DMS153 treated with DMSO at 0.1 percent for 48 hours (cell line): ENCODE measurements around the gene ADGRD1.

Source experiments
- DNase-seq: peaks from one replicate; lab custom pipeline; 2025; ENCODE audit not compliant: unreplicated experiment; lab: John Stamatoyannopoulos, UW

Gene ADGRD1

GRCh38 chr12:131020326-131021153, 66.8 kb downstream of the ADGRD1 start:
- DNase-seq, result no peak

DNA sequence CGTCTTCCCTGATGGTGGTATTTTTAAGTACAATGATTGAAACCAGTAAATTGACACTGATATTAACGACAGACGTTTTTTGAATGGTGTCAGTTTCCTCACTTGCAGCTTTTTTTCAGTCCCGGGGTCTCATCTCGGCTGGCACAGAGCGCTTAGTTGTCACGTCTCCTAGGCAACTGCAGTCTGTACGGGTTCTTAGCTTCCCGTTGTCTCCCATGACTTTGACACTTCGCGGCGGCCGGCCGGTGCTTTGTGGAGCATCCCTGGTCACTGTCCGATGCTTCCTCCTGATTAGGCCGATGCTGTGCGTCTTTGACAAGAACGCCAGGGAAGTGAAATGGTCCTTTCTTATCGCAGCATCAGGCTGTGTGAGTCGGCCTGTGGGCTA, 67.4 kb downstream of the ADGRD1 start:
- DNase-seq, result no peak

GRCh38 chr12:131024026-131024425, 70.3 kb downstream of the ADGRD1 start:
- DNase-seq, result no peak

DNA sequence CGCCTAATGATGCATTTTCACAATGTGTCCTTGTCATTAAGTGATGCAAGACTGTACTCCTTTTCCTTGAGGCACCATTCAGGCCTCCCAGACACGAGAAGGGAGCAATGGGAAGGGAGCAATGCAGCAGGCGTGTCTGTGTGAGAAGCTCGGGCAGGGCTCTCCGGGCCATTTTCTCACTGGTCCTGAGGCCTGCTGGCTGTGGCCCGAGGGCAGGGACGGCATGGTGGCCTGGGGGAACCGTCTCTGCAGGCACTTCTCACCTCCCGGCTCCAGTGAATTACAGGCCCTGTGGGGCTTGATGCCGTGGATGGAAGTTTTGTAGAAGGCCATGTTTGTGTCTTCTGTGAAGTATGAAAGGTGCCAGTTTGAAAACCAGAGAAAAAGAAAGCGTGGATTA, 71.0 kb downstream of the ADGRD1 start:
- DNase-seq, result no peak

GRCh38 chr12:131025234-131025633, 71.5 kb downstream of the ADGRD1 start:
- DNase-seq, result no peak

GRCh38 chr12:131025939-131026702, 72.4 kb downstream of the ADGRD1 start:
- DNase-seq, result no peak

DNA sequence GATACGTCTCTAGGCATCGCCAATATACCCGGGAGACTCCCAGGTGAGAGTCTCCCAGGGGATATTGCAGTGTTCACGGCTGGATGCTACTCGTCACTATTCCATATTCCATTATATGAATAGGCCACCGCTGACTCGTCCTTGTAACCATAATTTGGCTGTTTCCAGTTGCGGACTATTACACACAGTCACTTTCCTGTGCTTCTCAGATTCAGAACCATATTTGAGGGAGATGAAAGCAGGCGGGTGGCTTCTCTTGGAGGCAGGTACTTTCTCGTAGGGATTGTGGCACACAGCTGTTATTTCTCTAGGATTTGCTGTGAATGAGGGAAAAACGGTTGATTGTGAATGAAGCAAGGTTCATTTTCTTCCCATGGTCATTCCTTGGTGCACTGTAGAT, 73.0 kb downstream of the ADGRD1 start:
- no peak for DNase-seq

DNA sequence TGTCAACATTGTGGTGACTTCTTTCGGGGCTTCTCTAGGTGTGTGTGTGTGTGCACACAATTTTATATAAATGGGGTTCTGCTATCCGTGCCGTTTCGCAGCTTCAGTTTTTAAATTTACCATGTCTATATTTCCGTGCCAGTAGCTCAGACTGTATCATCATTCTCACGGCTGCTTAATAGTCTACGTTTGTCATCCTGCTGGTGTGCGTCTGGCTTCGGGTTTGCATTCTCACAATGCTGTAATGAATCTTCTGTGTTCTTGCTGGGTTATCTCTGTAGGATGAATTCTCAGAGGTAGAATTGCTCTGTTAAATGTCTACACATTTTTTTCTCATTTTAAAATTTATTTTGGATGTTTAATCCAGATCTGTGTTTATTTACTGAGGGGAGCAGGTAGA, 73.6 kb downstream of the ADGRD1 start:
- no peak for DNase-seq

DNA sequence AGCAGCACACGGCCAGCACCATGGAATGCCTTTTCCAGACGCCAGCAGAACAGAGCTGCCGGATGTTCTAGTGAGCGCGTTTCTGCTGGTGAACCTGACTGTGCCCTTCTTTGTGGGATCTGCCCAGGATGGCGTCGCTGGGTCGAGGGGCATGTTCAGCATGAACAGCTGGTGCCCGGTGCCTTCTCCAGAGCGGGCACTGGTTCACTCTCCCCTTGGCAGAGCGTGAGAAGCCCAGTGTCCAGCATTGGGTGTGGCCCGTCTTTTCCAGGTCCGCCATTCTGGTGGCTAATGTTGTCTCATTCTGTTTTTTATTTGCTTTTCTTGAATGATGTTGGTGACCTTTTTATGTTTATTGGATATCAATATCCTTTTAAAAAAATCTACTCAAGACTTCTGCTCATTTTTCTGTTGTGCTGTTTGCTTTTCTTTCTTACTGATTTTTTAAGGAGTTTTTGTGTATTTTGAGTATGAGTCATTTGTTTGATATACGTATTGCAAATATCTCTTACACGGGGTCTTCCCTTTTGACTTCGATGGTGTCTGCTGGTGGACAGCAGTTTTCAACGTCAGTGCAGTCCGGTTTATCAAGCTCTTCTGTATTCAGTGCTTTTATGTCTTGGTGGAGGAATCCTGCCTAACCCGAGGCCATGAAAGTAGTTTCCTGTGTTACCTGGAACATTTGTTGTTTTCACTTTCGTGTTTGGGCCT, 74.3 kb downstream of the ADGRD1 start:
- DNase-seq, result no peak

DNA sequence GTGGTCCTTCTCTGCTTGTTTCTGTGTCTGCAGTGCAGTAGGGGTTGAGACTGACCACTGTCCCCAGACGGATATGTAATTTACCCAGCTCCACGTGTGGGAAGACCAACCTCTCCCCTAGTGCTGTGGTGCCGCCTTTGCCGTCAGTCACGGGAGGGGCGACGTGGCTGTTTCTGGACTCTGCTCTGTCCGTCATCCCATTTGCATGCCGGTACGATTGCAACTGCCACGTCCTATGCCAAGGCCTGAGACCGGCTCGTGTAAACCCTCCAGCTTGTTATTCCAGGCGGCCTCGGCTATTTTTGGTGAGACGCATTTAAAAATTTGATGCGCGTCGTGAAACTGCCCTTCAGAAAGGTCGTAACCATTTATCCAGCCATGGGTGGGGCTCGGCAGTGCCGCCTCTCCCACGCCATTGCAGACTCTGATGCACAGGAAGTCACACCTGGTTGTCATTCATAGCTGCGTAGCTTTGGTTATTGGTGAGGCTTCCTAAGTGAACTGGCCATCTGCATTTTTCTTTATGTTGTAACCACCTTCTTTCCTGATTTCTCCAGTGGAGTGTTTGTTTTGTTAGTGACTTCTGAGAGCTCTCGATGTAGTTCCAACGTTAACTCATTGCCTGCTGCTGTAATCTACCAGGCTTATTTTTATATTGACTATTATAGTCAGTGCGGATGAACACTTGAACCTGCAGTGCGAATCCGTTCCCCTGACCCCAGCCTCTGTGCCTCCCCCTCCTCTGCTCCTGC, 75.1 kb downstream of the ADGRD1 start:
- peak; percentile 78 for DNase-seq

DNA sequence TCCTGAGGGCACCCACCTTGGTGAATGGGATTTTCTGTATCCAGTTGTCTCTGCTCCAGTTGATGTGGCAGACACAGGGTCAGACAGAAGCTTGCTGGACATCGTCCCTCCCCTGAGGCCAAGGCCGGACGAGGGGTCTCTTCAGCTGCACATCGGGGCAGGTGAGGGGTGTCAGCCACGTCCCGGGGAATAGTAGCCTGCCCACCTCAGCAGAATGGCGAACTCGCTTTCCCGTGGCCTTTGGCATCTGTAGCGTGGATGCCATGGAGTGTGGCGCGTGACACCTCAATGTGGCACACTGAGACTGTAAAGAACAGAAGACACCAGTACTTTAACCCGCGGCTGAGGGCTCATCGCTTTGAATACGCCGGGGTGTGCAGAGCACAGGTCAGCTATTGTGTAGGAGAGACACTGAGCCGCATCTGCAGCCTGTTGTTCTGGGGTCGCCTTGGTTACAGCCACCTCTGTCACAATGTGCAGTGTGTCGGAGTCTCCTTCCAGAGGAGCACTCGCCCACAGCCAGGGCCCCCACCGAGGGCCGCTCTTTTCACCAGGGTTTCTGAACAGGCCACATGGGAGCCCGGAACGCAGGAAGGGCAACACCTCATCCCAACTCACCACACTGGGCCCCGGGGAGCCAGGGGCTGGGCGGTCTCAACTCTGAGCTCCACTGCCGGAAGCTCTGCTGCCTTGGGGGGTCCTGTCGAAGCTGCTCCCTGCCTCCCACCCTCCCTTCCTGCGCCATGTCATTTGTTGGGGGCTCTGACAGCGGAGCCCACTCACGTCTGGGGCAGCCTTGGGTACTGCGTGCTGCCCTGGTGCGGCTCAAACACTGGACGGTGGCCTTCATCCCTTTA, 77.0 kb downstream of the ADGRD1 start:
- DNase-seq, result no peak

GRCh38 chr12:131032082-131032750, 78.5 kb downstream of the ADGRD1 start:
- no peak for DNase-seq

GRCh38 chr12:131033486-131033885, 79.8 kb downstream of the ADGRD1 start:
- no peak for DNase-seq

DNA sequence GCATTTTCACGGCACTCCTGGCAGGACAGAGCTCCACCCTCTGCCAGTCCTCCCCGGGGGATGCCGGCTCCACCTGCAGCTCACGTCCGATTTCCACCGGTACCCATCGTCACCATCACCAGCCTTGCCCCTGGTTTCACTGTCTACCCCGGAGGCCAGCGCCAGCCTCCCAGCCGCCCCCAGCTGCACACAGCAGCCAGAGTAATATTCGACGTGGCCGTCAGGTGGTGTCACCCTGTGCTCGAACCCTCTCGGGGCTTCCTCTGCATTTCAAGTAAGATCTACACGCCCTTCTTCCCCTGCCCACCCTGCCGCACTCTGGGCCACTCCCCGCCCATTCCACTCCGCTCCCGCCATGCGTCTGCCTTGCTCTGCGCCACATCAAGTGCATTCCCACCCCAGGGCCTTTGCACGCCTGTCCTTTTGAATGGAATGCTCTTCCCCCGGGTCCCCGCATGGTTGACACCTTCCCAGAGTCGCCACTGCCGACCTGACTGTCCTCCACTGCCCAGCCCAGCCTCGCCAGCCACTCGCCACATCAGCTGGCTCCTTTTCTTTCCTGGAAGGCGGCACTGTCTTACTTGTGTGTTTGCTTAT, 80.3 kb downstream of the ADGRD1 start:
- no peak for DNase-seq

DNA sequence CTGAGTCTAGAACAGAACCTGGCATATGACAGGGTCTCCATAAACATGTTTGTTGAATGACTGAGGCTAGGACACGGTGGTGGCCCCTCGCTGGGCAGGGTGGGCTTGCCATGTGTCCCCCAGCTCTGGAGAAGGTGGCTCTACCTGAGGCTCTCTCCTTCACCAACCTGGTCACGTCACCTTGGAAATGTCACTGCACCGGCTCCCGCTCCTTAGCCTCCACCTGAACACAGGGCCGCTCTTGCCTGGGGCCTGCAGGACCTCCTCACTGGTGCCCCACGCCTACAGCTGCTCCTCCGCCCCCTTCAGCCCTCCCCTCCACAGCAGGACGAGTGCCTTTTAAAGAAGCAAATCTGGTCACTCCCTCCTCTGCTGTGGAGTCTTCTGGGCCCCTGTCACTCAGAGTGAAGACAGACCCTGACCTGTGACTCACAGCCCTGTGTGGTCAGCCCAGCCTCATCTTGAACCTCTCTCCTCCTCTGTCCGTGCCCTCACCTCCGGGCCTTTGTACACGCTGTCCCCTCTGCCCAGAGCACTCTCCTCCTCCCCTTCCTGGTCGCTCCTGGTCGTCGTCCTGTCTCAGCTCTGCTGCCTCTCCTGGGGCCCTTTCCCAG, 81.0 kb downstream of the ADGRD1 start:
- DNase-seq, result no peak

DNA sequence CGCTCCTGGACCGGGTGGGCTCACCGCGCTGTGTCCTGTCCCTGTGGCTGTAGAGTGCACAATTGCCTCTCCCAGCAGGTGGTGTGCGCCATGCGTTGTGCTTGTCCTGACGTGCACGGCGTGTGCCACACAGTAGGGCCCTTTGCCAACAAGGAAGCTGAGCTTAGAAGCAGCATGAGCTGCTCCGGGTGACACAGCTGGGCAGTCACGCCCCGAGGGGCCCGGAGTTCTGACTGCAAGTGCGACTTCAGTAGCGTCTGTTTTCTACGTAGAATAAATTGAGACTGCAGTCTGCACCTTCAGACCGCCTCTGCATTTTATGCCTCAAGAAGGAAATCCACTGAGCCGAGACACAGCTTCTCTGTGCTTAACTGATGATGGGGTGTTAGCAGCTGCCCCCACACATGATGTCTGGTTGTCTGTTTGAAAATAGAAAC, 81.6 kb downstream of the ADGRD1 start:
- DNase-seq, result no peak

DNA sequence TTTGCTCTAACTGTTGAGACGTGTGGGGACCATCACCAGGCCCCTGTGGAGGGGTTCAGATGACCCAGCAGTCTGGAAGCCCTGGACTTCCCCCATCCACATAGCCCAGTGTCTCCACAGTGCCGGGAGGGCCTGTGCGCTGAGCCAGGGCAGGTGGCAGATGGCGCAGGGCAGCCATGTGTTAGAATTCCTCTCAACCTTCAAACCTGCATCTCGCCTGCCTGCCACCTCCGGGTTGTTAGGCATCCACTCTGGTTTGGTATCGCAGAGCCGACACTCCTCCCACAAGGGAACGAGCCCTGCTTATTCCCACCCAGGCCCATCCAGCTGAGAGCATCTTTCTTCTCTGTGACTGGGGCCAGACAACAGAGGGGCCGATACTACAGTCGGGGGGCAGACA, 84.5 kb downstream of the ADGRD1 start:
- DNase-seq, result no peak
